Limb (tissue), 2 donors: Measurements from ENCODE around the gene C19orf73.
"Not testable (repeated sequence)": the region's sequence is repeated elsewhere in the genome, so short reads cannot be mapped to it uniquely, and the experiment has no call there.

ENCODE experiments used
- DNase-seq, 2 donors: peaks; one replicate each; pipeline ENCODE4 v3.0.0-alpha.2; 2016; ENCODE audit errors: extremely low spot score in 2 of 2

C19orf73 gene

GRCh38 chr19:49148784-49149651 lies 30.1 kb upstream of the C19orf73 start:
- DNase-seq, result peak; percentile 94 to 99

DNA sequence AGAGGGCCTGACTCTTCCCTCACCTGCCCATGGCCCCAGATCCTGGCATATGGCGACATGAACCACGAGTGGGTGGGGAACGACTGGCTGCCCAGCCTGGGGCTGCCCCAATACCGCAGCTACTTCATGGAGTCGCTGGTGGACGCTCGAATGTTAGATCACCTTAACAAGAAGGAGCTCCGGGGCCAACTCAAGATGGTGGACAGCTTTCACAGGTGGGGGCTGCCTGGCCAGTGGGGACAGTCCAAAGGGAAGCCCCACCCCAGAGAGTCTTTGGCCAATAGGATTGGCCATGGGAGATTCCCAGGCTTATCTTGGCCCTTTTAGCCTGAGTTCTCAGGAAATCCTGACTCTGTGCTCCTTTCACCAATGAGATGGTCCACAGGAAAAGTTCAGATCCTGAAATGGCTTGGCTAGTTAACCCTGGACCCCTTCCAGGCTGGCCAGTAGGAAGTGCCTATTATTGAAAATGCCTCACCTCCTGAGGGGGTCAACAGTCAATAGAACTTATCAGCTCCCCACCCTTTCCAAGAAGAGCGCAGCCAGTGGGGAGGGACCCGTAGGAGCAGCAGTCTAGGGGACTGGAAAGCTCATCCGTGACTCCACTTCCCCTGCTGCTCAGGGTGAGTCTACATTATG lies 29.2 kb upstream of the C19orf73 start:
- DNase-seq, result no peak

DNA sequence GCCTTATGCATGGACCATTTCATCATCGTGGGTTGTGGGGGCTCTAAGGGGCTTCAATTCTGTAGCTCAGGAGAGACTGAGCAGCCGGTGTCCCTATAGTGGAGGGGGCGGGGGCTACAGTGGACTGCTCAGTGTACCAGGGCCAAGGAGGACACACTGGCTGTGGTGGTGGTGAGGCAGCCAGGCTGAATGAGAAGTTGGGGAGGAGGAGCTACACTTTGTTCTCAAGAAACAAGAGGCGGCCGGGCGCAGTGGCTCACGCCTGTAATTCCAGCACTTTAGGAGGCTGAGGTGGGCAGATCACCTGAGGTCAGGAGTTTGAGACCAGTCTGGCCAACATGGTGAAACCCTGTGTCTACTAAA lies 27.4 kb upstream of the C19orf73 start:
- DNase-seq, result not testable (repeated sequence)

DNA sequence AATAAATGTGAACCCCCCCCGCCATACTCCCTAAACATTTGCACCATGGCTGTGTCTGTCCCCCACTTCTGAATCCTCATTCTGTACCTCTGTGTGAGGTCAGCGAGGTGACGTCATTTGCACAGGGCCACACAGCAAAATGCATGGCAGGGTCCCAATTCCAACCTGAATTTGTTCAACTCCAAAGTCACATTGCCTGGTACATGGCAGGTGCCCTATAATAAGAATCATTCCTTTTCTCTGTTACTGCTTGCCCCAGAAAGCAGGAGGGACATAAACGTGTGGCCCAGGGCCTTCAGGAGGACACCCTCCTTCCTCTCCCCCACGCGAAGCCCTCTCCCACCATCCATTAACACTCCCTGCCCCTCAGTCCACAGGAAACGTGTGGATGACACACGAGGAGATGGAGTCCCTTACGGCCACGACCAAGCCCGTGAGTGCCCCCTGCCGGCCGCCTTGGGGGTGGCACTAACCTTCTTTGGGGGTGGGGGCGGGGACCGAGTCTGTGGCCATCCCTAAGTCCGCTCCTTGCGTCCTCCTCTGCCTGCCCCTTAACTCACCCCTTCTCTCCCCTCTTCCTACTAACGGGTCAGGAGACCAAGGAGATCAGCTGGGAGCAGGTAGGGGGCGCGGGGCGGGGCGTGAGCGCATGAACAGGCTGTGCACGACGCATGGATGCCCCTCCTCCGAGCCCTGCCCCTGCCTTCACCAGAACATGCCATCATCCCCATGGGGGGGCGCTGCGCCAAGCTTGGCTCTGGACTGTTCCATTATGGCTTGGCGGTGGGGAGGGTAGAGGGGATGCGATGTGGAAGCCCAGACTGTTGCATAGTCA lies 26.8 kb upstream of the C19orf73 start:
- peak in 1 of 2 donors; percentile 87 for DNase-seq

DNA sequence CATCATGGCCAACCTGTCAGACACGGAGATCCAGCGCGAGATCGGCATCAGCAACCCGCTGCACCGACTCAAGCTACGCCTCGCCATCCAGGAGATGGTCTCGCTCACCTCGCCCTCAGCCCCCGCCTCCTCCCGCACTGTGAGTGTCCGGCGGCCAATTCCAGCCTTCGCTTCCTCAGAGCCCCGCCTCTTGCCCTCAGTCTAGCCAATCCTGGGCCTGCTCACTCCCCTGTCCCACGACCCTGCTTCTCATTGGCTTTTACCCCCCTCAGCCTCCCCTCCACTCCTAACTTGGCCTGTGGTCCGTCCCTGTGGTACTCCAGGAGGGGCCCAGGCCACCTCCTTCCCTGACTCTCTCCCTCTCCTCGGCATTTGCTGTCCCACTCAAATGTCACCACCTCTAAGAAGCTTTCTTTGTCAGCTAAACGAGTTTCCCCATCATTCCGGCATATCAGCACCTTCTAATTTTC lies 24.0 kb upstream of the C19orf73 start:
- DNase-seq, result peak; percentile 92 to 94

DNA sequence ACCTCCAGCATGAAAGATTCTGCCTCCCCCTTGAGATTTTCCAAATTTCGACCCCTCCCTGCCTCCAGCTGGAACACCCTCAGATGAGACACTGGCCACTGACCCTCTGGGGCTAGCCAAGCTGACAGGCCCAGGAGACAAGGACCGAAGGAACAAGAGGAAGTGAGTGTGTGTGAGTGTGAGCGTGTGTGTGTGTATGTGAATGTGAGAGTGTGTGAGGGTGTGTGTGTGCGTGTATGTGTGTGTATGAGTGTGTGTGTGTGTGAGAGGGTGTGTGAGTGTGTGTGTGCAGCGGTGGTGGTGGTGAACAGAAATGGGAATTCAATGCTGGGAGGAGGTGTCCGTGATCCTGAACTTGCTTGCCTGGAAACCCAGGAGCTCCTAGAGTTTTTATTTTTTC lies 22.4 kb upstream of the C19orf73 start:
- no peak for DNase-seq

GRCh38 chr19:49140951-49141350 lies 22.0 kb upstream of the C19orf73 start:
- DNase-seq, result no peak

DNA sequence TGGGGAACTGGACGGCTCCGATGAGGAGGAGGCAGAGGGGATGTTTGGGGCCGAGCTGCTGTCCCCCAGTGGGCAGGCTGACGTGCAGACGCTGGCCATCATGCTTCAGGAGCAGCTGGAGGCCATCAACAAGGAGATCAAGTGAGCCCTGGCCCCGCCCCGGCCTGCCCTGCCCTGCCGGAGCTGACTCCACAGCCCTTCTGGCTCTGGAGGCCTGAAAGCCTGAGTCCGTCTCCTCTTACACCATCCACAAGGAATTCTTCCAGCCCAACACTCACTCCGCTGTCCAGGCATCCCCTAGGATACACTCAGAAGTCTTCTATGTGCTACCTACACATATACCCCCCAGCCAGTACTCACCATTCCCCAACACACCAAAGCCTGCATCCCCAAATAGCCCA lies 17.8 kb upstream of the C19orf73 start:
- DNase-seq, result no peak

DNA sequence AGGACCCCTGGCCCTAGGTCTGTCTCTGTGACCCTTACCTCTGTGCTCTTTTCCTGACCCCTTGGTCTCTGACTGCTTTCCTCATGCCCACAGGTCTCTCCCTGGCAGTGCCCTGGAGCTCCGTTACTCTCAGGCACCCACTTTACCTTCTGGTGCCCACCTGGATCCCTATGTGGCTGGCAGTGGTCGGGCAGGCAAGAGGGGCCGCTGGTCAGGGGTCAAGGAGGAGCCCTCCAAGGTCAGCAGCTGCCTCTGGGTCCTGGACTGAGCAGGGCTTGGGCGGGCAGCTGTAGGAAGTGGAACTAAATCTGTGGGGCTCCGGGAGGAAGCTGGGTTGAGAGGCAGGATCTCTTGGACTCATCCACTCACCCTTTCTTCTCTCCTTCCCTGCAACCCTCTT lies 16.7 kb upstream of the C19orf73 start:
- no peak for DNase-seq

GRCh38 chr19:49133621-49134454 lies 14.9 kb upstream of the C19orf73 start:
- peak; percentile 75 to 85 for DNase-seq

DNA sequence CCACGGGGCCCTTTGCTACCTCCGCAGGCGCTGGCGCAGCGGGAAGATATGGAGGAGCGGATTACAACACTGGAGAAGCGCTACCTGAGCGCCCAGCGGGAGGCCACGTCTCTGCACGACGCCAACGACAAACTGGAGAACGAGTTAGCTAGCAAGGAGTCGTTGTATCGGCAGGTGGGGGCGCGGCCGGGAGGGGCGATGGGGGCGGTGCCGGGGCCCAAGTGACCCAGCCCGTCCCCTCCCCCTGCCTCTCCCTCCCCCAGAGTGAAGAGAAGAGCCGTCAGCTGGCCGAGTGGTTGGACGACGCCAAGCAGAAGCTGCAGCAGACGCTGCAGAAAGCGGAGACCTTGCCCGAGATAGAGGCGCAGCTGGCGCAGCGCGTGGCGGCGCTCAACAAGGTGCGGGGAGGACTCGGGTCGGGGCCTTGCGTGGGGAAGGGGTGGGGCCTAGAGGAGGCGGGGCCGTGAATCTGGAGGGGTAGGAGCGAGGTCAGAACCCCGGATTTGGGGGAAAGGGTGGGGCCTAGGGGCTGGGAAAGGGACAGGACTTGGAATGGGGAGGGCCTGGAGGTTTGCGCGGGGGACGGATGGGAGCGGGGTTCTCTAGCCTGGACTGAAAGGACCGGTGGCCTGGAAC lies 14.1 kb upstream of the C19orf73 start:
- DNase-seq, result peak in 1 of 2 donors; percentile 61

DNA sequence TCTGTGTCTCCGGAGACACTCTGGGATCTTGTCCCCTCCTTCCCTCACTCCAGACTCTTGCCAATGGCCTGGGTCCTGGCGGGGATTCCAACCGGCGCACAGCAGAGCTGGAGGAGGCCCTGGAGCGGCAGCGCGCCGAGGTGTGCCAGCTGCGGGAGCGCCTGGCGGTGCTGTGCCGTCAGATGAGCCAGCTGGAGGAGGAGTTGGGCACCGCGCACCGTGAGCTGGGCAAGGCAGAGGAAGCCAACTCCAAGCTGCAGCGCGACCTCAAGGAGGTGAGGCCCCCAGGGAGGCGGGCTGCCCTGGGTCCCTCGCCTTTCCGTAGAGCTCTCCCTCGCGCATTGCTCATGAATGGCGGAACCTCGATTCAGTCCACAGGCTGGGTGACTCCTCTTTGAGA lies 11.4 kb upstream of the C19orf73 start:
- DNase-seq, result no peak

DNA sequence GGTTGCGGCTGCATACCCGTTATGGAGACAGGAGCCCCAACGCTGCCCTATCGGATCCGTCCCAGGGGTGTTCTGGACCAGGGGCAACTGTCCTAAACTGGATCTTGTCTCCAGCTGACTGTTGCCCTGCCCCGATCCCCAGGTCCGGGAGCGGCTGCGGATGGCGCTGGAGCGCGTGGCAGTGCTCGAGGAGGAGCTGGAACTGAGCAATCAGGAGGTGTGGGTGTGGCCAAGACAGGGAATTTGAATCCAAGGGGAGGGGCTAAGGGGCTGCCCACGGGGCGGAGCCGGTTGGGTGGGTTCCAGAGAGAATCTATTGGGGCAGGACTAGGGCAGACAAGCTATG lies 10.3 kb upstream of the C19orf73 start:
- no peak for DNase-seq

GRCh38 chr19:49128545-49129237 lies 9.7 kb upstream of the C19orf73 start:
- DNase-seq, result no peak

- DNase-seq, result peak; percentile 97 to 99
These were observed 9.0 kb upstream of the C19orf73 start for GRCh38 chr19:49127674-49128544.

DNA sequence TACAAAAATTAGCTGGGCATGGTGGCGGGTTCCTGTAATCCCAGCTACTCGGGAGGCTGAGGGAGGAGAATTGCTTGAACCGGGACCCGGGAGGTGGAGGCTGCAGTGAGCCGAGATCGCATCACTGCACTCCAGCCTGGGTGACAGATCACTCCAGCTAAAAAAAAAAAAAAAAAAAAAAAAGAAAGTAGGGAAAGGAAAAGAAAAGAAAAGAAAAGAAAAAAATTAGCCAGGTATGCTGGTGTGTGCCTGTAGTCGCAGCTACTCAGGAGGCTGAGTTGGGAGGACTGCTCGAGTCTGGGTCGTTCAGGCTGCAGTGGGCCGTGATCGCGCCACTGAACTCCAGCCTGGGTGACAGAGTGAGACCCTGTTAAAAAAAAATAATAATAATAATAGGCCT lies 8.3 kb upstream of the C19orf73 start:
- not testable (repeated sequence) for DNase-seq

DNA sequence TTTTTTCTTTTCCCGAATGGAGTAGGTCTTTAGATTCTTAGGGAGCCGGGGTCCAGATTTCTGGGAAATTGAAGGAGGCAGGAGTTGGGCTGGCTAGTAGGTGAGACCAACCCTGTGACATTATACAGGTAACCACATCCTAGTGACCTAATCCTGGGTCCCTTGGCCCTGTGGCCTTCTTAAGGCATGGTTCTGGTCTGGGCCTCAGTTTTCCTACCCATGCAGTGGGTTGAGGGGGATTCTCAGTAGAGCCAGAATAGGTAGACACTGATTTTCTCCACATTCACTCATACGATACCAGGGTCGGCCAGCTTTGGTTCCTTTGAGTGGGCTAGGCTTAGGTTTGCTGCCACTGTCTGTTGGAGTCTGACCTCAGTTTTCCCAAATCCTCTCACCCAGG lies 7.6 kb upstream of the C19orf73 start:
- no peak for DNase-seq

DNA sequence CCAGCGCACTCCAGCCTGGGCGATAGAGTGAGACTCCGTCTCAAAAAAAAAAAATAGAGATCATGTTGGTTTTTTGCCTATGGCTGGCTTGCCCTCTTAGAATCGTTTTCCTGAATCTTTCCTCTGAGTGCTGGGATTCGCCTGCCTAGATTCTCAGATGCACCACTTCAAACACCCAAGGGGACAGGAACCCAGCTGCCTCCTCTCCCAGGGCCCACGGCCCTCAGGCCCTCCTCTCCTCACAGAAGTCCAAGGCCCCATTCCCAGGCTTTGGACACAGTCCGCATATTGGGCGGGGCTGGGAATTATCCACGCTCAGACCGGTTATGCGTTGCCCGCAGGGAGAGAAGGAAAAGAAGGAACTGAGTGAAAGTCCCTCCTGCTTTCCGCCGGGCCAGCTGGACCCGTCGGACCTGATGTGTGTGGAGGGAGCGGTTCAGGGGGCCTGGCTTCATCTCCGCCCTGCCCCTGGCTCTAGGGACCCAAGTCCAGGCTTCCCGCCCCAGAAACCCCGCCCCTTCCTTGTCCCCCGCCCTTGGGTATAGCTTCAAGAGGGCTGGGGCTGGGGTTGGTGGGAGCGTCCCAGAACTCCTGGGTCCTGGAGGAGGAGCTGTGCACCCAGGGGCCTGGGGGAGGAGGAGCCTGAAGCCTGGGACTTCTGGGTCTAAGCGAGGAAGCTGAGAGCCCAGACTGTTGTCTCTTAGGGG lies 6.2 kb upstream of the C19orf73 start:
- no peak for DNase-seq
